IMR-90 (cell line): ENCODE results near the gene CTSC. TPM values are rescaled to one million over a fixed set of nuclear protein-coding genes. Genes with fewer than 3 reads are reported as not detected.

Experiments used
- ATAC-seq: fragments of 200-7000 bp; cut with Tn5 transposase; 2 replicates; pipeline ENCODE4 v1.9.1; 2020; ENCODE audit warnings: low read depth, mild to moderate bottlenecking, moderate library complexity
- BruUV-seq: library from RNA; stranded (reverse); fragments of 400-500 nt; replicated peaks from 2 replicates; lab custom pipeline; 2021; lab: Mats Ljungman, UMichigan
- CTCF ChIA-PET: fragments of 300-600 bp; formaldehyde crosslinking; extraction: SDS; loops from one replicate; lab custom pipeline; 2021; ENCODE audit warnings: antibody characterized with exemption; lab: Yijun Ruan, JAX
- POLR2A ChIA-PET: fragments of 300-600 bp; sonication (Branson Sonifier 250); formaldehyde crosslinking; loops from one replicate; lab custom pipeline; 2022; ENCODE audit warnings: antibody characterized with exemption; ENCODE audit not compliant: unreplicated experiment; lab: Charles Lee
- DNase-seq: peaks from one replicate; pipeline ENCODE4 v3.0.0; 2013
- H2AFZ ChIP-seq: replicated peaks from 2 replicates; pipeline ENCODE3; 2013; ENCODE audit warnings: low read length, mild to moderate bottlenecking; ENCODE audit not compliant: poor library complexity
- H2AK5ac ChIP-seq: 2 replicates; pipeline ENCODE4 v1.6.1; 2013; ENCODE audit warnings: low read depth, low read length, inconsistent platforms
- H2AK9ac ChIP-seq: replicated peaks from 2 replicates; pipeline ENCODE3; 2013; ENCODE audit warnings: mild to moderate bottlenecking, low read depth, low read length, moderate library complexity; ENCODE audit not compliant: poor library complexity
- H2BK120ac ChIP-seq: 2 replicates; pipeline ENCODE4 v1.6.1; 2013; ENCODE audit warnings: low read depth, low read length, inconsistent platforms
- H2BK15ac ChIP-seq: 3 replicates; pipeline ENCODE4 v1.6.1; 2013; ENCODE audit warnings: low read depth, low read length, inconsistent platforms
- H2BK20ac ChIP-seq: 2 replicates; pipeline ENCODE4 v1.6.1; 2013; ENCODE audit warnings: low read depth, mild to moderate bottlenecking, inconsistent platforms, low read length, moderate library complexity
- H2BK5ac ChIP-seq: 2 replicates; pipeline ENCODE4 v1.6.1; 2013; ENCODE audit warnings: mild to moderate bottlenecking, low read depth, low read length, inconsistent platforms; ENCODE audit not compliant: poor library complexity, severe bottlenecking
- H3K14ac ChIP-seq: replicated peaks from 2 replicates; pipeline ENCODE4 v1.6.1; 2013; ENCODE audit warnings: low read depth, low read length, inconsistent platforms
- H3K18ac ChIP-seq: 2 replicates; pipeline ENCODE4 v1.6.1; 2013; ENCODE audit warnings: low read depth, low read length, control low read depth
- H3K23ac ChIP-seq: 2 replicates; pipeline ENCODE4 v1.6.1; 2013; ENCODE audit warnings: low read depth, low read length, inconsistent platforms
- H3K27ac ChIP-seq: 2 replicates; pipeline ENCODE4 v1.5.1; 2013; ENCODE audit warnings: mild to moderate bottlenecking, control low read depth, low read length; ENCODE audit not compliant: insufficient read depth
- H3K27me3 ChIP-seq: 2 replicates; pipeline ENCODE4 v1.6.1; 2013; ENCODE audit warnings: low read length; ENCODE audit not compliant: control insufficient read depth, insufficient read depth
- H3K36me3 ChIP-seq: 2 replicates; pipeline ENCODE4 v1.6.1; 2013; ENCODE audit warnings: low read length, mixed read lengths; ENCODE audit not compliant: control insufficient read depth, insufficient read depth
- H3K4ac ChIP-seq: 2 replicates; pipeline ENCODE4 v1.6.1; 2013; ENCODE audit warnings: low read depth, low read length, inconsistent platforms
- H3K4me1 ChIP-seq: 2 replicates; pipeline ENCODE4 v1.6.1; 2013; ENCODE audit warnings: low read length, mixed read lengths; ENCODE audit not compliant: control insufficient read depth, insufficient read depth
- H3K4me2 ChIP-seq: 2 replicates; pipeline ENCODE4 v1.6.1; 2013; ENCODE audit warnings: low read depth, mild to moderate bottlenecking, control low read depth, low read length, moderate library complexity
- H3K4me3 ChIP-seq: 2 replicates; pipeline ENCODE4 v1.5.1; 2013; ENCODE audit warnings: low read depth, mild to moderate bottlenecking, control low read depth, low read length, moderate library complexity; ENCODE audit not compliant: insufficient read depth
- H3K56ac ChIP-seq: 2 replicates; pipeline ENCODE4 v1.6.1; 2013; ENCODE audit warnings: low read length, inconsistent platforms; ENCODE audit not compliant: insufficient read depth; ENCODE audit errors: extremely low read depth
- H3K79me1 ChIP-seq, 2 experiments: 2 replicates each; pipeline ENCODE4 v1.6.1; 2013; ENCODE audit warnings: low read length in 2 of 2, inconsistent platforms in 1 of 2, low read depth in 1 of 2
- H3K9ac ChIP-seq: 2 replicates; pipeline ENCODE4 v1.6.1; 2013; ENCODE audit warnings: low read depth, low read length, control low read depth
- H3K9me1 ChIP-seq: 2 replicates; pipeline ENCODE4 v1.6.1; 2013; ENCODE audit warnings: low read length, inconsistent platforms; ENCODE audit not compliant: insufficient read depth
- H3K9me3 ChIP-seq: 2 replicates; pipeline ENCODE4 v1.6.1; 2013; ENCODE audit warnings: low read length; ENCODE audit not compliant: control insufficient read depth, insufficient read depth
- H4K20me1 ChIP-seq: 2 replicates; pipeline ENCODE4 v1.6.1; 2013; ENCODE audit warnings: low read length, inconsistent platforms; ENCODE audit not compliant: insufficient read depth
- H4K5ac ChIP-seq: 2 replicates; pipeline ENCODE4 v1.6.1; 2013; ENCODE audit warnings: mild to moderate bottlenecking, low read depth, low read length, control low read depth
- H4K8ac ChIP-seq, 2 experiments: 2 replicates each; pipeline ENCODE4 v1.6.1; 2013; ENCODE audit warnings: low read depth in 2 of 2, low read length in 2 of 2, control low read depth in 1 of 2, inconsistent platforms in 1 of 2
- H4K91ac ChIP-seq: 2 replicates; pipeline ENCODE4 v1.6.1; 2013; ENCODE audit warnings: low read depth, low read length, inconsistent platforms; ENCODE audit not compliant: insufficient read depth
- MAFK ChIP-seq: IDR thresholded peaks from 2 replicates; pipeline ENCODE4 v1.6.1; 2012; ENCODE audit warnings: low read depth, low read length, improper control_type of control experiment
- RCOR1 ChIP-seq: IDR thresholded peaks from 2 replicates; pipeline ENCODE4 v1.6.1; 2012; ENCODE audit warnings: mild to moderate bottlenecking, low read length, improper control_type of control experiment; ENCODE audit not compliant: insufficient replicate concordance
- dilution Hi-C: fragments of 300-500 bp; cut with HindIII; formaldehyde crosslinking; loops from one replicate; pipeline ENCODE4 v1.14.3; 2018; ENCODE audit warnings: low sequenced_read_pairs; ENCODE audit not compliant: unreplicated experiment
- in situ Hi-C: fragments of 300-500 bp; cut with MboI; formaldehyde crosslinking; loops from 3 replicates; pipeline ENCODE4 v1.14.3; 2019; ENCODE audit warnings: low sequenced_read_pairs, inconsistent platforms, mixed read lengths
- intact Hi-C: fragments of 100-400 bp; cut with micrococcal nuclease; formaldehyde crosslinking; loops from 2 replicates; pipeline ENCODE4 v1.10.0; 2022
- polyA plus RNA-seq, 3 experiments: library from polyadenylated mRNA; depleted of rRNA; stranded (reverse); fragments of >200 nt; gene quantifications; 2 replicates each; pipeline ENCODE4 v1.2.3, GENCODE V29; 2012; ENCODE audit warnings: low replicate concordance in 1 of 3
- total RNA-seq: library from RNA; depleted of rRNA; stranded (reverse); fragments of >200 nt; gene quantifications from 2 replicates; pipeline ENCODE4 v1.2.3, GENCODE V29; 2012

Gene CTSC
- total and polyA plus RNA-seq, 2 of the 4 experiments (the other 2 are of a cell fraction) = 208 to 299 TPM

- Histone ChIP-seq H4K5ac (no peak overlapping the region), H4K20me1 (no peaks in the 10 kb centered on the region), H2BK20ac (no peak overlapping the region), H3K4me2 (no peak overlapping the region), H3K9ac (no peak overlapping the region), H3K27ac (no peak overlapping the region), H3K14ac (no peak overlapping the region), H2BK120ac (no peak overlapping the region), H3K18ac (no peak overlapping the region), H3K9me3 (no peaks in the 10 kb centered on the region), H3K9me1 (no peaks in the 10 kb centered on the region), H3K4me3 (no peak overlapping the region), H3K27me3 (no peaks in the 10 kb centered on the region), H2AK9ac (no peak overlapping the region), H3K79me1 (no peaks in the 10 kb centered on the region), H4K91ac (no peak overlapping the region), H2AK5ac (no peak overlapping the region), H3K23ac (no peak overlapping the region), H2AFZ (no peak overlapping the region), H4K8ac (no peak overlapping the region), H2BK5ac (no peak overlapping the region), H3K4ac (no peak overlapping the region), H2BK15ac (no peak overlapping the region), H3K4me1 (no peaks in the 10 kb centered on the region), H3K36me3 (no peaks in the 10 kb centered on the region), H3K56ac (no peak overlapping the region)
- no peak for DNase-seq
- POLR2A ChIA-PET = no interaction called here
- no peak for TF ChIP-seq MAFK
- no peak for TF ChIP-seq RCOR1
- CTCF ChIA-PET = interaction anchor here (1.0 to 1.1 kb wide), 2 partner anchors 13 to 14 kb away, joined by 3 read pairs; no protein-coding TSS in a partner anchor
- ATAC-seq = no peak
- in situ Hi-C loops = loop anchor here (25.0 kb wide), 1 partner anchor 890 kb away; no protein-coding TSS in a partner anchor
- dilution Hi-C loops = no loop called here
- no TSS peak for BruUV-seq
- intact Hi-C loops = no loop called here
These were observed 85.3 kb downstream of the CTSC start for GRCh38 chr11:88252208-88252607.
